ENCODE data around the gene CCNG1.

- TF ChIP-seq CTCF (IDR thresholded peaks at IDR 0.05; ENCODE audit: borderline replicate concordance, extremely low read depth, low read length, poor library complexity, severe bottlenecking) = no peak
- TF ChIP-seq EZH2 (IDR thresholded peaks at IDR 0.05; ENCODE audit: borderline replicate concordance, low read depth, low read length, severe bottlenecking) = no peak
These were observed 12.6 kb upstream of the CCNG1 start for GRCh38 chr5:163424836-163425235.
